Stimulated activated CD4-positive, alpha-beta T cell treated with anti-CD3 and anti-CD28 coated beads, Interleukin-15, amount 100 ng/mL, for 1 hour (primary cell): ENCODE data around the gene LIPI.
"Not testable (repeated sequence)": the region's sequence is repeated elsewhere in the genome, so short reads cannot be mapped to it uniquely, and the experiment has no call there.

Experiments
- DNase-seq, 2 donors: peaks; one replicate each; pipeline ENCODE4 v3.0.0-alpha.2; 2020; ENCODE audit warnings: low read depth in 1 of 2, low spot score in 1 of 2

LIPI gene

GRCh38 chr21:14119038-14119437 is 91.7 kb downstream of the LIPI start:
- DNase-seq, result no peak

GRCh38 chr21:14116080-14116481 is 94.7 kb downstream of the LIPI start:
- DNase-seq, result no peak

GRCh38 chr21:14115646-14116045 is 95.1 kb downstream of the LIPI start:
- no peak for DNase-seq

GRCh38 chr21:14114251-14114650 is 96.5 kb downstream of the LIPI start:
- no peak for DNase-seq

- DNase-seq, result not testable (repeated sequence)
Measured at GRCh38 chr21:14104564-14104963, 106.2 kb downstream of the LIPI start.

- no peak for DNase-seq
Measured at GRCh38 chr21:14099570-14099969, 111.2 kb downstream of the LIPI start.

- no peak for DNase-seq
Measured at GRCh38 chr21:14097881-14098499, 112.8 kb downstream of the LIPI start.

GRCh38 chr21:14096577-14096976 is 114.2 kb downstream of the LIPI start:
- DNase-seq, result no peak

- no peak for DNase-seq
Measured at GRCh38 chr21:14096172-14096571, 114.6 kb downstream of the LIPI start.

GRCh38 chr21:14095056-14095455 is 115.7 kb downstream of the LIPI start:
- no peak for DNase-seq

GRCh38 chr21:14092834-14093560 is 117.8 kb downstream of the LIPI start:
- no peak for DNase-seq

GRCh38 chr21:14090184-14090583 is 120.6 kb downstream of the LIPI start:
- DNase-seq, result not testable (repeated sequence)

GRCh38 chr21:14088391-14088790 is 122.4 kb downstream of the LIPI start:
- no peak for DNase-seq

GRCh38 chr21:14086553-14086952 is 124.2 kb downstream of the LIPI start:
- DNase-seq, result no peak

- DNase-seq, result no peak
Measured at GRCh38 chr21:14084701-14085100, 126.1 kb downstream of the LIPI start.

GRCh38 chr21:14084068-14084501 is 126.7 kb downstream of the LIPI start:
- no peak for DNase-seq

GRCh38 chr21:14080764-14081096 is 130.0 kb downstream of the LIPI start:
- DNase-seq, result no peak

- no peak for DNase-seq
Measured at GRCh38 chr21:14080040-14080763, 130.6 kb downstream of the LIPI start.

- DNase-seq, result no peak
Measured at GRCh38 chr21:14078746-14079375, 131.9 kb downstream of the LIPI start.

GRCh38 chr21:14076143-14076806 is 134.5 kb downstream of the LIPI start:
- DNase-seq, result no peak
